ENCODE results near the gene RNF224. TPM values are rescaled to one million over a fixed set of nuclear protein-coding genes. Genes with fewer than 3 reads are reported as not detected.

Gene RNF224
- total and polyA plus RNA-seq, 2 of the 13 experiments (the other 11 are each of a cell fraction or from before 2014, with no cell fraction given): 0.09 TPM; not detected in 1

- TF ChIP-seq ZNF10 (CRISPR knock-in tag; IDR thresholded peaks at IDR 0.05; ENCODE audit: borderline replicate concordance, low read depth) (no peak), RBFOX2 (IDR thresholded peaks at IDR 0.05; ENCODE audit: low read depth, low read length) (0 out of 2 replicates have a peak, but pooled peaks have one; percentile 33), SP140L (CRISPR knock-in tag; IDR thresholded peaks at IDR 0.05; ENCODE audit: borderline replicate concordance) (no peak)
- Histone ChIP-seq H3K36me3 (replicated peaks in 1 of 2; ENCODE audit: control insufficient read depth in 1 of 2, insufficient read depth in 2 of 2, low read length in 2 of 2) (peaks cover 27 to 32% of the 10 kb centered on the region in 2 experiments; a peak in 4 of 5 replicates), H3K9me3 (ENCODE audit: low read length) (no peaks in the 10 kb centered on the region), H3K9ac (ENCODE audit: insufficient read depth, low read depth, low read length) (no peak overlapping the region), H3K4me3 (replicated peaks in 1 of 3; ENCODE audit: insufficient read depth in 1 of 3, low read depth in 2 of 3, low read length in 3 of 3) (no peak overlapping the region), H3K27me3 (ENCODE audit: control insufficient read depth in 1 of 2, insufficient read depth in 2 of 2, low read length in 2 of 2) (no peaks in the 10 kb centered on the region), H2AFZ (ENCODE audit: low read length) (no peak overlapping the region), H3K4me2 (ENCODE audit: low read depth, low read length) (no peak overlapping the region), H3K79me2 (ENCODE audit: insufficient read depth, low read length) (peaks cover 26% of the 10 kb centered on the region), H4K20me1 (ENCODE audit: insufficient read depth, low read length) (no peaks in the 10 kb centered on the region), H3K4me1 (ENCODE audit: insufficient read depth, low read length) (peaks cover 24% of the 10 kb centered on the region), H3K27ac (ENCODE audit: extremely low read length, insufficient read depth, low read length) (no peak overlapping the region)
- POLR2A ChIA-PET: no interaction called here
- no peak for ATAC-seq
- BruUV-seq (replicated peaks): no TSS peak
- intact Hi-C loops (cut with micrococcal nuclease; ENCODE audit: unreplicated experiment): no loop called here
- CTCF ChIA-PET (ENCODE audit: low intra/inter-chr PET ratio, low total read pairs): no interaction called here
- DNase-seq (ENCODE audit: low spot score): no peak
- no peak for FAIRE-seq
- in situ Hi-C loops (cut with HindIII; ENCODE audit: extremely low pct_ligation_motif_present, low pct_unique_long_range_greater_than_20kb): loop anchor here (5.0 kb wide), 1 partner anchor 42 kb away; the partner anchor contains the start of genes CYSRT1 and RNF224
- WGBS (ENCODE audit: low lambda C conversion rate): 96% methylated on average over 33 of the region's 48 CpGs
Observed at GRCh38 chr9:137184881-137185660, 42.2 kb upstream of the RNF224 start.

GRCh38 chr9:137185921-137186320 is 41.4 kb upstream of the RNF224 start:
- no peak for ATAC-seq
- no peaks in the 10 kb centered on the region for H3K27me3 ChIP-seq (ENCODE audit: control insufficient read depth in 1 of 2, insufficient read depth in 2 of 2, low read length in 2 of 2)
- FAIRE-seq: no peak
- 95% methylated on average over 8 of the region's 19 CpGs for WGBS (ENCODE audit: low lambda C conversion rate)
- intact Hi-C loops (cut with micrococcal nuclease; ENCODE audit: unreplicated experiment) (no loop called here), in situ Hi-C loops (cut with HindIII; ENCODE audit: extremely low pct_ligation_motif_present, low pct_unique_long_range_greater_than_20kb) (loop anchor here (5.0 kb wide), 1 partner anchor 41 kb away; the partner anchor contains the start of genes CYSRT1 and RNF224)
- H3K4me1 ChIP-seq (ENCODE audit: insufficient read depth, low read length): peaks cover 28% of the 10 kb centered on the region
- peaks cover 26% of the 10 kb centered on the region for H3K79me2 ChIP-seq (ENCODE audit: insufficient read depth, low read length)
- H3K4me3 ChIP-seq (replicated peaks in 1 of 3; ENCODE audit: insufficient read depth in 1 of 3, low read depth in 2 of 3, low read length in 3 of 3): no peak overlapping the region; a peak in 1 of 6 replicates
- no peaks in the 10 kb centered on the region for H3K9me3 ChIP-seq (ENCODE audit: low read length)
- H3K27ac ChIP-seq (ENCODE audit: extremely low read length, insufficient read depth, low read length): no peak overlapping the region
- H2AFZ ChIP-seq (ENCODE audit: low read length): no peak overlapping the region
- BruUV-seq (replicated peaks): no TSS peak
- no peak overlapping the region for H3K4me2 ChIP-seq (ENCODE audit: low read depth, low read length)
- DNase-seq (ENCODE audit: low spot score): no peak
- POLR2A ChIA-PET: no interaction called here
- CTCF ChIA-PET (ENCODE audit: low intra/inter-chr PET ratio, low total read pairs): no interaction called here
- H4K20me1 ChIP-seq (ENCODE audit: insufficient read depth, low read length): no peaks in the 10 kb centered on the region
- no peak overlapping the region for H3K9ac ChIP-seq (ENCODE audit: insufficient read depth, low read depth, low read length)
- H3K36me3 ChIP-seq (replicated peaks in 1 of 2; ENCODE audit: control insufficient read depth in 1 of 2, insufficient read depth in 2 of 2, low read length in 2 of 2): peaks cover 23 to 32% of the 10 kb centered on the region in 2 experiments; a peak in 4 of 5 replicates
- TF ChIP-seq ZFP90 (CRISPR knock-in tag; IDR thresholded peaks at IDR 0.05; ENCODE audit: borderline replicate concordance) (no peak), MXD1 (CRISPR knock-in tag; IDR thresholded peaks at IDR 0.05) (no peak), ISX (CRISPR knock-in tag; conservative IDR thresholded peaks at IDR 0.05) (no peak), PAWR (CRISPR knock-in tag; IDR thresholded peaks at IDR 0.05; ENCODE audit: borderline replicate concordance) (no peak), ZMYM2 (CRISPR knock-in tag; IDR thresholded peaks at IDR 0.05) (no peak), HMGA1 (CRISPR knock-in tag; conservative IDR thresholded peaks at IDR 0.05) (no peak), NAIF1 (CRISPR knock-in tag; IDR thresholded peaks at IDR 0.05; ENCODE audit: borderline replicate concordance) (no peak), TCF7 (IDR thresholded peaks at IDR 0.05; ENCODE audit: low read depth) (no peak), SMAD1 (CRISPR knock-in tag; IDR thresholded peaks at IDR 0.05; ENCODE audit: borderline replicate concordance, low read depth) (no peak), ZNF546 (CRISPR knock-in tag; conservative IDR thresholded peaks at IDR 0.05) (no peak)
